Thyroid gland (tissue), 4 donors: Measurements from ENCODE around the gene TECPR2.

Source experiments
- POLR2A ChIP-seq, 2 donors: fragments of 450-650 bp; IDR thresholded peaks; one replicate each; pipeline ENCODE4 v1.6.1; 2017; ENCODE audit warnings: antibody characterized with exemption in 2 of 2, mild to moderate bottlenecking in 2 of 2, moderate library complexity in 1 of 2
- TF ChIP-seq, protein P1 (sequence below), 6 experiments: fragments of 200-600 bp in 3 of 6; fragments of 450-650 bp in 3 of 6; sonication (generic) in 3 of 6; IDR thresholded peaks; one replicate each; pipeline ENCODE4 v1.5.1; 2016 to 2019; ENCODE audit warnings: antibody characterized with exemption in 6 of 6, mild to moderate bottlenecking in 2 of 6, inconsistent platforms in 1 of 6, moderate library complexity in 1 of 6

DNA sequence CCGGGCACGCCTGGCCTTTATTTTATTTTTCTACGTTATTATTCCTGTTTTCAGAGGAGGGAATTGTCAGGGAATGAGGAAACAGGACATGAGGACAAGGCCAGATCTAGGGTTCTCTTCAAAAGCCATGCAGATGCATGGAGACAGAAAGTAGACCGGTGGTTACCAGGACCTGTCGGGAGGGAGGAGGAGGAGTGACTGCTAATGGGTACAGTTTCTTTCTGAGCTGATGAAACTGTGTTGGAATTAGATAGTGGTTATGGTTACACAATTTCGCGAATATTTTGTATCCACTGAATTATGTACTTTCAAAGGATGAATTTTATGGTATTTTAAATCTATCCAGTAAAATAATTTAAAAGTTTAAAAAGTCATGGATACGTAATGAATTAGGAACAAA is 31.9 kb upstream of the TECPR2 start:
- TF ChIP-seq, protein P1, sequence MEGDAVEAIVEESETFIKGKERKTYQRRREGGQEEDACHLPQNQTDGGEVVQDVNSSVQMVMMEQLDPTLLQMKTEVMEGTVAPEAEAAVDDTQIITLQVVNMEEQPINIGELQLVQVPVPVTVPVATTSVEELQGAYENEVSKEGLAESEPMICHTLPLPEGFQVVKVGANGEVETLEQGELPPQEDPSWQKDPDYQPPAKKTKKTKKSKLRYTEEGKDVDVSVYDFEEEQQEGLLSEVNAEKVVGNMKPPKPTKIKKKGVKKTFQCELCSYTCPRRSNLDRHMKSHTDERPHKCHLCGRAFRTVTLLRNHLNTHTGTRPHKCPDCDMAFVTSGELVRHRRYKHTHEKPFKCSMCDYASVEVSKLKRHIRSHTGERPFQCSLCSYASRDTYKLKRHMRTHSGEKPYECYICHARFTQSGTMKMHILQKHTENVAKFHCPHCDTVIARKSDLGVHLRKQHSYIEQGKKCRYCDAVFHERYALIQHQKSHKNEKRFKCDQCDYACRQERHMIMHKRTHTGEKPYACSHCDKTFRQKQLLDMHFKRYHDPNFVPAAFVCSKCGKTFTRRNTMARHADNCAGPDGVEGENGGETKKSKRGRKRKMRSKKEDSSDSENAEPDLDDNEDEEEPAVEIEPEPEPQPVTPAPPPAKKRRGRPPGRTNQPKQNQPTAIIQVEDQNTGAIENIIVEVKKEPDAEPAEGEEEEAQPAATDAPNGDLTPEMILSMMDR (IDR thresholded peaks at IDR 0.05): no peak
- no peak for TF ChIP-seq POLR2A (IDR thresholded peaks at IDR 0.05)
